Fibroblast of lung (primary cell): Measurements from ENCODE around the gene FMNL2.

Source experiments
- CTCF ChIP-seq, 2 donors: IDR thresholded peaks in 1 of 2; conservative IDR thresholded peaks in 1 of 2; 1 replicate in 1 of 2; 2 replicates in 1 of 2; pipeline ENCODE4 v1.5.1; 2011 to 2012; ENCODE audit warnings: low read length in 2 of 2, control low read depth in 1 of 2, inconsistent platforms in 1 of 2, low read depth in 1 of 2, mild to moderate bottlenecking in 1 of 2
- EZH2 ChIP-seq: IDR thresholded peaks from 2 replicates; pipeline ENCODE4 v1.5.1; 2012; ENCODE audit warnings: low read length, control low read depth, mild to moderate bottlenecking; ENCODE audit errors: missing control alignments

DNA sequence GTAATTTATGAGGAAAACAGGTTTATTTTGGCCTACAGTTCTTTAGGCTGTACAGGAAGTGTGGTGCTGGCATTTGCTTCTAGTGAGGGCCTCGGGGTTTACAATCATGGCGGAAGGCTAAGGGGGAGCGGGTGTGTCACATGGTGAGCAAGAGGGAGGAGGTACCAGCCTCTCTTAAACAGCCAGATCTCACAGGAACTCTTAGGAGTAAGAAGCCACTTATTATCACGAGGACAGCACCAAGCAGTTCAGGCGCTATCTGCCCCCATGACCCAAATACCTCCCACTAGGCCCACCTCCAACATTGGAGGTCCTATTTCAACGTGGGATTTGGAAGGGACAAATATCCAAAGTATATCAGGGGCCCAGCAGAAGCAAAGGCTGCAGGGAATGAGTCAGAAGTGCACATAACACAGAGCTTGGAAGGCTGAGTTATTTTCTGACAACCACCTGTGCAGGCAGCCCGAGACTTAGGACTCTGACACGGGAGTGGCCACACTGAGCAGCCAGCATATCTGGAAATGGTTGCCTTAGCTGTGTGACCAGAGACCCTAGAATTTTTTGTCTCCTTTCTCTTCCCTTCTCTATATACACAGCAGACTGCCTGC, 211.4 kb downstream of the FMNL2 start:
- TF ChIP-seq CTCF (conservative IDR thresholded peaks at IDR 0.05 in 1 of 2, IDR thresholded peaks at IDR 0.05 in 1 of 2; ENCODE audit: low read depth in 1 of 2, low read length in 2 of 2) = no peak
- TF ChIP-seq EZH2 = no peak
